Testis (tissue), 3 donors: ENCODE measurements around the gene YY1. TPM values are rescaled to one million over a fixed set of nuclear protein-coding genes. Genes with fewer than 3 reads are reported as not detected.

Source experiments
- DNase-seq: peaks from one replicate; pipeline ENCODE4 v3.0.0-alpha.2; 2019
- H3K27ac ChIP-seq, 2 donors: fragments of 200-600 bp; sonication (generic); one replicate each; pipeline ENCODE4 v1.5.1; 2019
- H3K27me3 ChIP-seq: fragments of 200-600 bp; sonication (generic); one replicate; pipeline ENCODE4 v1.5.1; 2019
- H3K36me3 ChIP-seq: fragments of 200-600 bp; sonication (generic); one replicate; pipeline ENCODE4 v1.5.1; 2017; ENCODE audit warnings: low read depth; ENCODE audit errors: missing control alignments
- H3K4me1 ChIP-seq: fragments of 200-600 bp; sonication (generic); one replicate; pipeline ENCODE4 v1.5.1; 2019
- H3K4me3 ChIP-seq, 2 donors: fragments of 200-600 bp; sonication (generic); one replicate each; pipeline ENCODE4 v1.5.1; 2017 to 2019
- H3K9me3 ChIP-seq: fragments of 200-600 bp; sonication (generic); one replicate; pipeline ENCODE4 v1.5.1; 2017
- CTCF ChIP-seq, 3 experiments: fragments of 450-650 bp in 2 of 3; fragments of 200-600 bp in 1 of 3; sonication (generic) in 1 of 3; IDR thresholded peaks; one replicate each; pipeline ENCODE4 v1.5.1; 2016 to 2019; ENCODE audit warnings: antibody characterized with exemption in 3 of 3, mild to moderate bottlenecking in 2 of 3, moderate library complexity in 1 of 3
- POLR2A ChIP-seq: fragments of 450-650 bp; IDR thresholded peaks from one replicate; pipeline ENCODE4 v1.6.1; 2017; ENCODE audit warnings: antibody characterized with exemption, mild to moderate bottlenecking, moderate library complexity
- WGBS, 2 donors: methylation state at CpG; one replicate each; pipeline ENCODE4 v1.1.5; 2018; 5-methylcytosine and 5-hydroxymethylcytosine counted together
- intact Hi-C: fragments of 100-400 bp; cut with DNase I; formaldehyde crosslinking; loops from one replicate; pipeline ENCODE4 v1.15.1; 2023; ENCODE audit warnings: low total_unique reads
- polyA plus RNA-seq: library from polyadenylated mRNA; stranded (reverse); fragments of 350-450 nt; fragmentation: Illumina TruSeq; extraction: RNeasy Lipid Tissue Mini Kit (QIAGEN cat#74804); gene quantifications from one replicate; pipeline ENCODE4 v1.2.3, GENCODE V29; 2014; ENCODE audit warnings: low read depth, low replicate concordance; ENCODE audit not compliant: insufficient read depth
- total RNA-seq, 2 donors: library from RNA; depleted of rRNA; stranded (reverse); fragments of >200 nt; gene quantifications; one replicate each; pipeline ENCODE4 v1.2.3, GENCODE V29; 2016

YY1 gene
- total and polyA plus RNA-seq, 3 donors from 2014 or later, result 58.1 to 74.2 (median 68.2) TPM

GRCh38 chr14:100278702-100279101 is 39.8 kb downstream of the YY1 start:
- no peak for TF ChIP-seq CTCF (IDR thresholded peaks at IDR 0.05)
- TF ChIP-seq POLR2A, result no peak
- no peak overlapping the region for H3K27ac ChIP-seq
- no peaks in the 10 kb centered on the region for H3K27me3 ChIP-seq
- H3K9me3 ChIP-seq, result no peaks in the 10 kb centered on the region
- WGBS, 2 donors, result 66 to 72% methylated on average over 8 of the region's 8 CpGs
- no peak overlapping the region for H3K4me3 ChIP-seq
- no peaks in the 10 kb centered on the region for H3K36me3 ChIP-seq
- intact Hi-C loops, result no loop called here
- H3K4me1 ChIP-seq, result no peaks in the 10 kb centered on the region
- no peak for DNase-seq

GRCh38 chr14:100279133-100279532 is 40.2 kb downstream of the YY1 start:
- TF ChIP-seq CTCF (IDR thresholded peaks at IDR 0.05), result no peak
- TF ChIP-seq POLR2A, result no peak
- intact Hi-C loops, result no loop called here

GRCh38 chr14:100279563-100279962 is 40.6 kb downstream of the YY1 start:
- WGBS, 2 donors, result 80 to 90% methylated on average over 3 to 8 of the region's 8 CpGs
- no peak overlapping the region for H3K27ac ChIP-seq
- H3K9me3 ChIP-seq, result no peaks in the 10 kb centered on the region
- DNase-seq, result no peak
- TF ChIP-seq POLR2A (no peak), CTCF (IDR thresholded peaks at IDR 0.05) (no peak)
- intact Hi-C loops, result no loop called here
- no peaks in the 10 kb centered on the region for H3K27me3 ChIP-seq
- H3K36me3 ChIP-seq, result no peaks in the 10 kb centered on the region
- no peak overlapping the region for H3K4me3 ChIP-seq
- peaks cover 1% of the 10 kb centered on the region for H3K4me1 ChIP-seq

More at GRCh38 chr14:100279133-100279532, 40.2 kb downstream of the YY1 start:
- WGBS, 2 donors, result 70 to 90% methylated on average over 2 of the region's 2 CpGs
- Histone ChIP-seq H3K4me3 (no peak overlapping the region), H3K4me1 (no peaks in the 10 kb centered on the region), H3K27me3 (no peaks in the 10 kb centered on the region), H3K36me3 (no peaks in the 10 kb centered on the region), H3K9me3 (no peaks in the 10 kb centered on the region), H3K27ac (no peak overlapping the region)
- DNase-seq, result no peak

GRCh38 chr14:100281286-100282082 is 42.5 kb downstream of the YY1 start:
- peaks cover 11% of the 10 kb centered on the region for H3K4me1 ChIP-seq
- no peak for DNase-seq
- no peaks in the 10 kb centered on the region for H3K36me3 ChIP-seq
- TF ChIP-seq CTCF (IDR thresholded peaks at IDR 0.05), result no peak
- TF ChIP-seq POLR2A, result no peak
- no peaks in the 10 kb centered on the region for H3K9me3 ChIP-seq
- H3K27me3 ChIP-seq, result no peaks in the 10 kb centered on the region
- H3K27ac ChIP-seq, result no peak overlapping the region
- intact Hi-C loops, result no loop called here
- H3K4me3 ChIP-seq, result no peak overlapping the region
- 64 to 79% methylated on average over 7 to 11 of the region's 11 CpGs for WGBS, 2 donors

- no peaks in the 10 kb centered on the region for H3K9me3 ChIP-seq
- H3K27me3 ChIP-seq, result no peaks in the 10 kb centered on the region
- no peak overlapping the region for H3K27ac ChIP-seq
- no peak overlapping the region for H3K4me3 ChIP-seq
- H3K4me1 ChIP-seq, result peaks cover 16% of the 10 kb centered on the region
- no peaks in the 10 kb centered on the region for H3K36me3 ChIP-seq
- WGBS, 2 donors, result 90 to 94% methylated on average over 7 of the region's 7 CpGs
- intact Hi-C loops, result no loop called here
- no peak for DNase-seq
- TF ChIP-seq POLR2A, result no peak
- TF ChIP-seq CTCF (IDR thresholded peaks at IDR 0.05), result no peak
Measured at GRCh38 chr14:100282083-100282350, 43.1 kb downstream of the YY1 start.
